Measurements from ENCODE around the gene MMGT1. TPM values are rescaled to one million over a fixed set of nuclear protein-coding genes. Genes with fewer than 3 reads are reported as not detected.

Gene MMGT1
- polyA plus RNA-seq (2013, experiment 1 of 2) = 21.2 TPM
- 21.0 TPM for polyA plus RNA-seq (2013, experiment 2 of 2)

DNA sequence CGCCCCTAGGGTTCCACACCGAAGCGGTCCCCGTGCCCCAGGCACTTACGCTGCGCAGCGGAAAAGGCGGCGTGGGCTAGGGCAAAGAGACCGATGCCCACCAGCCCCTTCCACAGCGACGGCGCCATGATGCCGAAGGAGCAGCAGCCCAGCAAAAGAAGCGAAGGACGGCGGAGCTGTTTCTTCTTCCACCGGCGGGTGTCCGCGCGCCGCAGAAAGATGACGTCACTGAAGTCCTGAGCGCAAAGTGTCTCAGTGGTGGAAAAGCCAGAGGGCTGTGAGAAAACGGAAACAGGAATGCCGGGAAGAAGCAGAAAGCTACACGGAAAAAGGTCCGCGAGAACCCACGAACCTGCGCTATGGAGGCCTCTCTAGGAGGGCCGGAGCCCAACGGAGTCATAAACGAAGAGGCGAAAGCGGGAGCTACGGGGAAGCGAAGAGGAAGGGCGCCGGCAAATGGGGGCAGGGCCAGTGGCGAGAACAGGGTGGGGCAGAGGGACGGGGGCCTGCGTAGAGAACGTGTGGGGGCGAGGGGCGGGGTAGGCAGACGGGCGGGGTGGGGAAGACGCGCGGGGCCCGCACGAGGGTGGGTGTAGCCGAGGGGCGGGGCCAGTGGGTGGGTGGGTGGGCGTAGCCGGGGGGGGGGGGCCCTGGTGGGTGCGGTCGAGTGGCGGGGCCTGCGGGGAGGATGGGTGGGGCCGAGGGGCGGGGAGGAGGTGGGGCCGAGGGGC is at the start of gene MMGT1:
MMGT1 (minus strand) TSS at position 441 of the 731 bp plus-strand sequence; CDS start at position 128, 313 bp downstream.
- Histone ChIP-seq H3K36me3 (ENCODE audit: control insufficient read depth, insufficient read depth, low read length) (no peaks in the 10 kb centered on the region), H3K18ac (ENCODE audit: low read length) (peak within 1 kb of the TSS; percentile 92)
- no CpG with 5 or more reads among the region's 65 CpGs for WGBS (ENCODE audit: extremely low coverage, insufficient coverage, low lambda C conversion rate)

DNA sequence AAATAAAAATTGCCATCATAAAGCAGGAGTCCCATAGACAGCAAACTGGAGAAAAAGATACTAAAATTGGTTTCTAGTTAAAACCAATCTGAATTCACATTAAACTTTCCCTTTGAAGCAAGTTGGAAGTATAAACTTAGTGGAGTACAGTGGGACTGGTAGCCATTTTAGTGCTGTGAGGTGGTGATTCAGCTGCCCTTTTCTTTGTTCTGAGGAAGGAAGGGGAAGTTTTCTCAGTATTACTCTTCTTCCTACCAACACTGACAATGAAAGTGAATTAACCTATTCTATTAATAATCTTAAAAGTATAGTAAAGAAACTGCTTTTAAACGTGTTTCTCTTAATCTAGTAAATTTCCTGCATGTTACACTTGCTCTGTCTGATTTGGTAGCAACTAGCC is 48.1 kb upstream of the MMGT1 start:
- Histone ChIP-seq H3K4ac (ENCODE audit: low read depth, low read length) (no peak overlapping the region), H4K8ac (ENCODE audit: low read depth, low read length) (no peak overlapping the region), H2AK5ac (ENCODE audit: low read length) (no peak overlapping the region), H3K18ac (ENCODE audit: low read length) (no peak overlapping the region), H3K4me3 (ENCODE audit: low read length) (no peak overlapping the region), H3K36me3 (ENCODE audit: control insufficient read depth, insufficient read depth, low read length) (no peaks in the 10 kb centered on the region), H3K27ac (ENCODE audit: low read depth, low read length) (no peak overlapping the region), H4K5ac (ENCODE audit: low read length) (no peak overlapping the region), H3K23ac (ENCODE audit: low read length) (no peak overlapping the region), H3K79me1 (ENCODE audit: low read length) (no peaks in the 10 kb centered on the region), H3K56ac (ENCODE audit: low read length) (no peak overlapping the region), H3K4me2 (ENCODE audit: low read length) (no peak overlapping the region), H3K9ac (ENCODE audit: low read length) (no peak overlapping the region), H3K4me1 (ENCODE audit: control insufficient read depth, low read depth, low read length) (no peaks in the 10 kb centered on the region), H2BK15ac (replicated peaks; ENCODE audit: low read depth) (no peak overlapping the region), H3K27me3 (ENCODE audit: insufficient read depth, low read length, poor library complexity) (no peaks in the 10 kb centered on the region), H3K79me2 (ENCODE audit: control insufficient read depth, insufficient read depth, low read length) (no peaks in the 10 kb centered on the region), H2BK5ac (ENCODE audit: low read length) (no peak overlapping the region), H2BK120ac (ENCODE audit: low read depth, low read length) (no peak overlapping the region)
- no peak for DNase-seq
- no CpG with 5 or more reads among the region's 1 CpG for WGBS (ENCODE audit: extremely low coverage, insufficient coverage, low lambda C conversion rate)

More for the DNA sequence above, at the start of gene MMGT1:
- peak within 1 kb of the TSS; percentile 81 for H3K27ac ChIP-seq (ENCODE audit: low read depth, low read length)
- H4K8ac ChIP-seq (ENCODE audit: low read depth, low read length) = no peak within 1 kb of the TSS
- H3K79me1 ChIP-seq (ENCODE audit: low read length) = no peaks in the 10 kb centered on the region
- H3K4me1 ChIP-seq (ENCODE audit: control insufficient read depth, low read depth, low read length) = no peaks in the 10 kb centered on the region
- H3K4ac ChIP-seq (ENCODE audit: low read depth, low read length) = peak within 1 kb of the TSS; percentile 65
- H2AK5ac ChIP-seq (ENCODE audit: low read length) = no peak within 1 kb of the TSS
- H4K5ac ChIP-seq (ENCODE audit: low read length) = no peak within 1 kb of the TSS
- H3K56ac ChIP-seq (ENCODE audit: low read length) = peak within 1 kb of the TSS; percentile 92
- no peaks in the 10 kb centered on the region for H3K27me3 ChIP-seq (ENCODE audit: insufficient read depth, low read length, poor library complexity)
- peaks cover 13% of the 10 kb centered on the region for H3K79me2 ChIP-seq (ENCODE audit: control insufficient read depth, insufficient read depth, low read length)
- H3K23ac ChIP-seq (ENCODE audit: low read length) = no peak within 1 kb of the TSS
- H2BK15ac ChIP-seq (replicated peaks; ENCODE audit: low read depth) = no peak within 1 kb of the TSS
- H3K4me3 ChIP-seq (ENCODE audit: low read length) = peak within 1 kb of the TSS; percentile 87
- H3K4me2 ChIP-seq (ENCODE audit: low read length) = peak within 1 kb of the TSS; percentile 85
- no peak within 1 kb of the TSS for H2BK120ac ChIP-seq (ENCODE audit: low read depth, low read length)
- DNase-seq = peak; percentile 89
- H2BK5ac ChIP-seq (ENCODE audit: low read length) = no peak within 1 kb of the TSS
- H3K9ac ChIP-seq (ENCODE audit: low read length) = peak within 1 kb of the TSS; percentile 86

DNA sequence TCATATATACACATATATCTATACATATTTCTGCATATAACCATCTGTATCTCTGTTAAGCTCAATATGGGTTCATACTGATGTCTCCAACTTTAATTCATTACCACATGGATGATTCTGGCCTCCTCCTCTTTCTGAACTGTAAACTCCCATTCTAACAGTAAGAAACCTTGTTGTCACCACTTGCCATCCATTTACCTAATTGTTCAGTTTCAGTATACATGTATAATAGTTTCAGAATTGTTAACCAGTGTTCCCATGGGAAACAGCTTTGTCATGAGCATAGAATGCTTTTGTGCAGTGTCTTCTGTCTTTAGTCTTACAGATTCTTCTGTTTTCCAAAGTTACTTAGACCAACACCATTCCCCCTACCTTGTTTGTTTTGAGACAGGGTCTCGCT is 47.4 kb upstream of the MMGT1 start:
- H3K56ac ChIP-seq (ENCODE audit: low read length) = no peak overlapping the region
- no peak overlapping the region for H2BK15ac ChIP-seq (replicated peaks; ENCODE audit: low read depth)
- H3K36me3 ChIP-seq (ENCODE audit: control insufficient read depth, insufficient read depth, low read length) = no peaks in the 10 kb centered on the region
- H3K4me3 ChIP-seq (ENCODE audit: low read length) = no peak overlapping the region
- H3K4me1 ChIP-seq (ENCODE audit: control insufficient read depth, low read depth, low read length) = no peaks in the 10 kb centered on the region
- H4K8ac ChIP-seq (ENCODE audit: low read depth, low read length) = no peak overlapping the region
- no peak overlapping the region for H3K4ac ChIP-seq (ENCODE audit: low read depth, low read length)
- no peak overlapping the region for H3K27ac ChIP-seq (ENCODE audit: low read depth, low read length)
- no peaks in the 10 kb centered on the region for H3K79me2 ChIP-seq (ENCODE audit: control insufficient read depth, insufficient read depth, low read length)
- H3K79me1 ChIP-seq (ENCODE audit: low read length) = no peaks in the 10 kb centered on the region
- H3K9ac ChIP-seq (ENCODE audit: low read length) = no peak overlapping the region
- H2BK120ac ChIP-seq (ENCODE audit: low read depth, low read length) = no peak overlapping the region
- H4K5ac ChIP-seq (ENCODE audit: low read length) = no peak overlapping the region
- no CpG with 5 or more reads among the region's 1 CpG for WGBS (ENCODE audit: extremely low coverage, insufficient coverage, low lambda C conversion rate)
- no peak overlapping the region for H3K23ac ChIP-seq (ENCODE audit: low read length)
- no peak overlapping the region for H3K18ac ChIP-seq (ENCODE audit: low read length)
- H3K4me2 ChIP-seq (ENCODE audit: low read length) = no peak overlapping the region
- H3K27me3 ChIP-seq (ENCODE audit: insufficient read depth, low read length, poor library complexity) = no peaks in the 10 kb centered on the region
- H2AK5ac ChIP-seq (ENCODE audit: low read length) = no peak overlapping the region
- DNase-seq = no peak
- no peak overlapping the region for H2BK5ac ChIP-seq (ENCODE audit: low read length)

DNA sequence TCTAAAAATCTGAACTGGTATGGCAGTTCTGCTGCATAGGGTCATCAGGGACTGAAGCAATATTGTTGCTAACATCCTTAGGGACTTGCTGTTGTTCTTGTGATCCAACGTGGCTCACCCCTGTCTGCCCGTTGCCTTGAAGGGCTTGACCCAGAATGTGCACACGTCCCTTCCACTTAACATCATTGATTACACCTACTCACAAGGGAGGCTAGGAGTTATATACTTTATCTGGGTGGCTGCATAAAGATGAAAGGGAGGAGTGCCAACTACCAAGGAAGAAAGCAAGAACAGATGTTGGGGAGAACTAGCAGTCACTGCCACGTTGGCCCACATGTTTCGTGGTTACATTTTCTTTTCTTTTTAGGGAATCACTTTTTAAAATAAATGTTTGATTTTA is 45.4 kb upstream of the MMGT1 start:
- Histone ChIP-seq H3K9ac (ENCODE audit: low read length) (no peak overlapping the region), H3K79me1 (ENCODE audit: low read length) (no peaks in the 10 kb centered on the region), H3K27me3 (ENCODE audit: insufficient read depth, low read length, poor library complexity) (no peaks in the 10 kb centered on the region), H4K8ac (ENCODE audit: low read depth, low read length) (no peak overlapping the region), H3K18ac (ENCODE audit: low read length) (no peak overlapping the region), H3K4ac (ENCODE audit: low read depth, low read length) (no peak overlapping the region), H4K5ac (ENCODE audit: low read length) (no peak overlapping the region), H3K23ac (ENCODE audit: low read length) (no peak overlapping the region), H3K27ac (ENCODE audit: low read depth, low read length) (no peak overlapping the region), H3K4me2 (ENCODE audit: low read length) (no peak overlapping the region), H2AK5ac (ENCODE audit: low read length) (no peak overlapping the region), H2BK5ac (ENCODE audit: low read length) (no peak overlapping the region), H3K4me3 (ENCODE audit: low read length) (no peak overlapping the region), H2BK120ac (ENCODE audit: low read depth, low read length) (no peak overlapping the region), H3K36me3 (ENCODE audit: control insufficient read depth, insufficient read depth, low read length) (no peaks in the 10 kb centered on the region), H3K79me2 (ENCODE audit: control insufficient read depth, insufficient read depth, low read length) (no peaks in the 10 kb centered on the region), H2BK15ac (replicated peaks; ENCODE audit: low read depth) (no peak overlapping the region), H3K56ac (ENCODE audit: low read length) (no peak overlapping the region), H3K4me1 (ENCODE audit: control insufficient read depth, low read depth, low read length) (no peaks in the 10 kb centered on the region)
- no CpG with 5 or more reads among the region's 5 CpGs for WGBS (ENCODE audit: extremely low coverage, insufficient coverage, low lambda C conversion rate)
- no peak for DNase-seq

DNA sequence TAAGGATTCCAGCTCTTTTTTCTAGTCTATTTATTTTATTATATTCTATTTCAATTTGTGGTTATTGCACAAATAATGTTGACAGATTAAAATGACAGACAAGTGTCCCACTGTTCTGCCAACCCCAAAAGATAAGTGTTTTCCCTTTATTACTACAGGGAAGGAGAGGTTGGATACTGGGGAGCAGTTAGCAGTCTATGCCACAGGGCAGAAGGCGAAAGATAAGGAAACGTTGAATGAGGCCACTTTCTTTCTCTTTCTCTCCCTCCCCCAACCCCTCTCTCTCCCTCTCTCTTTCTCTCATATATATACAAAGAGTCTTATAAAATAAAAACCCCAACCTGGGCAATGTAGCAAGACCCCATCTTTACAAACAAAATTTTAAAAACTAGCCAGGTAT is 43.1 kb upstream of the MMGT1 start:
- no peak for DNase-seq
- Histone ChIP-seq H4K5ac (ENCODE audit: low read length) (no peak overlapping the region), H3K9ac (ENCODE audit: low read length) (no peak overlapping the region), H2BK5ac (ENCODE audit: low read length) (no peak overlapping the region), H2BK120ac (ENCODE audit: low read depth, low read length) (no peak overlapping the region), H3K27me3 (ENCODE audit: insufficient read depth, low read length, poor library complexity) (no peaks in the 10 kb centered on the region), H3K23ac (ENCODE audit: low read length) (no peak overlapping the region), H2AK5ac (ENCODE audit: low read length) (no peak overlapping the region), H2BK15ac (replicated peaks; ENCODE audit: low read depth) (no peak overlapping the region), H3K4ac (ENCODE audit: low read depth, low read length) (no peak overlapping the region), H3K4me3 (ENCODE audit: low read length) (no peak overlapping the region), H3K56ac (ENCODE audit: low read length) (no peak overlapping the region), H3K4me2 (ENCODE audit: low read length) (no peak overlapping the region), H3K27ac (ENCODE audit: low read depth, low read length) (no peak overlapping the region), H3K79me2 (ENCODE audit: control insufficient read depth, insufficient read depth, low read length) (no peaks in the 10 kb centered on the region), H3K79me1 (ENCODE audit: low read length) (no peaks in the 10 kb centered on the region), H3K18ac (ENCODE audit: low read length) (no peak overlapping the region), H3K4me1 (ENCODE audit: control insufficient read depth, low read depth, low read length) (no peaks in the 10 kb centered on the region), H4K8ac (ENCODE audit: low read depth, low read length) (no peak overlapping the region), H3K36me3 (ENCODE audit: control insufficient read depth, insufficient read depth, low read length) (no peaks in the 10 kb centered on the region)
- no CpG with 5 or more reads among the region's 2 CpGs for WGBS (ENCODE audit: extremely low coverage, insufficient coverage, low lambda C conversion rate)

DNA sequence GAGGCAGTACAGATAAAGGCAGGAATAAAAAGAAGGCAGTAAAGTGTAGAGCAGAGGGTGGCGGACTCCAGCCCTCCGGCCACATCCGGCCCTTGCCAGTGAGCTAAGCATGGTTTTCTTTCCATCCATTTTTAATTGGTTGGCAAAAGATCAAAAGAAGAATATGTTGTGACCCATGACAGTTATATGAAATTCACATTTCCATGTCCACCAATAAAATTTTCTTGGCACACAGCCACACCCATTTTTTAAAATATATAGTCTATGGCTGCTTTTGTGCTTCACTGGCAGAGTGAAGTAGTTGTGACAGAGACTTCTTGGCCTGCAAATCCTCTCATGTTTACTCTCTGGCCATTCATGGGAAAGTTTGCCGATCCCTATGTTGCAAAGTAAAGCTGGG is 41.2 kb upstream of the MMGT1 start:
- Histone ChIP-seq H3K18ac (ENCODE audit: low read length) (no peak overlapping the region), H3K27ac (ENCODE audit: low read depth, low read length) (no peak overlapping the region), H3K79me2 (ENCODE audit: control insufficient read depth, insufficient read depth, low read length) (no peaks in the 10 kb centered on the region), H3K4me1 (ENCODE audit: control insufficient read depth, low read depth, low read length) (no peaks in the 10 kb centered on the region), H2BK120ac (ENCODE audit: low read depth, low read length) (no peak overlapping the region), H4K5ac (ENCODE audit: low read length) (no peak overlapping the region), H2BK5ac (ENCODE audit: low read length) (no peak overlapping the region), H4K8ac (ENCODE audit: low read depth, low read length) (no peak overlapping the region), H3K27me3 (ENCODE audit: insufficient read depth, low read length, poor library complexity) (no peaks in the 10 kb centered on the region), H3K9ac (ENCODE audit: low read length) (no peak overlapping the region), H3K4me3 (ENCODE audit: low read length) (no peak overlapping the region), H3K4me2 (ENCODE audit: low read length) (no peak overlapping the region), H3K23ac (ENCODE audit: low read length) (no peak overlapping the region), H3K79me1 (ENCODE audit: low read length) (no peaks in the 10 kb centered on the region), H3K36me3 (ENCODE audit: control insufficient read depth, insufficient read depth, low read length) (no peaks in the 10 kb centered on the region), H3K56ac (ENCODE audit: low read length) (no peak overlapping the region), H2AK5ac (ENCODE audit: low read length) (no peak overlapping the region), H2BK15ac (replicated peaks; ENCODE audit: low read depth) (no peak overlapping the region), H3K4ac (ENCODE audit: low read depth, low read length) (no peak overlapping the region)
- WGBS (ENCODE audit: extremely low coverage, insufficient coverage, low lambda C conversion rate) = no CpG with 5 or more reads among the region's 4 CpGs
- no peak for DNase-seq

All from mesendoderm (in vitro differentiated cells).